Activated gamma-delta T cell treated with Interleukin-2 at 50 U/mL for 16 hours (primary cell): Measurements from ENCODE around the gene LSG1.
"Not testable (repeated sequence)": the region's sequence is repeated elsewhere in the genome, so short reads cannot be mapped to it uniquely, and the experiment has no call there.

Source experiments
- DNase-seq: peaks from one replicate; pipeline ENCODE4 v3.0.0-alpha.2; 2020

Gene LSG1

DNA sequence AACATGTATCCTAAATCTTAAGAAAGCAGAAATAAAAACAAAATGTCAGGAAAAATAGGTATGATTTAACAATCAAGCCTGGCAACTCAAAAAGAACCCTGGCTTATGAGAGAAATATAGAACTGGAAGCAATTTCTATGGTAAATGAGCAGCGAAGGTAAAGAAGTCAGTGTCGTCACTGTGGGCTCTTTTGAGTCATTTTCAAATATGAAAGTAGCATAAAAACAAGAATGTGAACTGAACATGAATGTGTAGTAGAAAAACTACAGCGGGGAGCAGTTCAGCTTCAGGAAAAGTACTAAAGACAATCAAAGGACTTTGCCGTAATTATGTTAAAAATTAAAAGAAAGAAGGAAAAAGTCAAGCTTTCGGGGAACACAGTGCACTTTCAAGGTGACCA is 17.5 kb downstream of the LSG1 start:
- DNase-seq = no peak

- DNase-seq = no peak
Measured at GRCh38 chr3:194647747-194648146, 24.2 kb downstream of the LSG1 start.

GRCh38 chr3:194642769-194643168 is 29.2 kb downstream of the LSG1 start:
- no peak for DNase-seq

GRCh38 chr3:194640829-194641228 is 31.2 kb downstream of the LSG1 start:
- peak; percentile 36 for DNase-seq

DNA sequence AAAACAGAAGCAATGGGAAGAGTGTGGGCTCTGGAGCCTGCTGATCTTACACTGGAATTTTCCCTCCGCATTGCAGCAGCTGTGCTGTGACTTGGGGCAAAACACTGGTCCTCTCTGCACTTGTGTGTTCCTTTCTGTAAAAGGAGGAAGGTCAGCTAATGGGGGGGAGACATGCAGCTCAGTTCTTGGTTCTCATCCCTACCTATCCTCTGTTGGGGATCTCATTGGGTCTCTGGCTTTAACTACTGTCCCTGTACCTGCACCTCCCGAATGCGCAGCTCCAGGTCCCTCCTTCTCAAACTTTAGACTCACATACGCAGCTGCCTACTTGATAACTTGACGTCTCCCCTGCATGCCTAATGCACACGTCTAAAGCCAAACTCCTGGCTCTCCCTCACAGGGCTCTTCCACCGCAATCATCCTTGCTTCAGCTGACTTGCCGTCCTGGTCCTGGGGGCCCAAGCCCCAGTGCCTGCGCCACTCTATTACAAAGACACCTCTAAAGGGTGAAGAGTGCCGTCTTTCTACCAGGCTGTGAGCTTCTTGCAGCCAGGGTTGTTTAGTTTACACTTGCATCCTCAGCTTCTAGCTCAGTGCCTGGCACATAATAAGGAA is 32.9 kb downstream of the LSG1 start:
- no peak for DNase-seq

DNA sequence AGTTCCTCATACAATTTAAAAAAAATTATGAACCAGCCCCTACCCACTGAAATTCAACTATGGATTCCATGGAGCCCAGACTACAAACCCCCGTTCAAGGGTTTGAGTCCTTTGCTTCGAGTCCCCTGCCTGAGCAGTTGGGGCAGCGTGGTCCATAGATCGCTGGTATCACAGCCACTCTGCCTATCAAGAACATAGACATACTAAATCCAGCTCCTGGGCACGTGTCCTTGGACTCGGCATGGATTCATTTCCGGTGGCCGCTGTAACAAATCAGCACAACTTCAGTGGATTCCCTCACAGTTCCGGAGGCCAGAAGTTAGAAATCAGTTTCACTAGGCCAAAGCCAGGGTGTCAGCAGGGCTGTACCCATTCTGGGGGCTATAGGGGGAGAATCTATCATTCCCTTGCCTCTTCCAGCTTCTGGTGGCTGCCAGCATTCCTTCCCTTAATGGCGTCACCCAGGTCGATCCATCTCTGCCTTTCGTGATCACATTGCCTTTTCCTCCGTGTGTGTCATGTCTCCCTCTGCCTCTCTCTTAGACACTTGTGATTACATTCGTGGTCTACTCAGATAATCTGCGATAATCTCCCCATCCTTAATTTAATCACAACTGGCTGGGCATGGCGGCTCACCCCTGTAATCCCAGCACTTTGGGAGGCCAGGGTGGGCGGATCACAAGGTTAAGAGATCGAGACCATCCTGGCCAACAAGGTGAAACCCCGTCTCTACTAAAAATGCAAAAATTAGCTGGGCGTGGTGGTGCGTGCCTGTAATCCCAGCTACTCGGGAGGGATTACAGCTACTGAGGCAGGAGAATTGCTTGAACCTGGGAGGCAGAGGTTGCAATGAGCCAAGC is 34.2 kb downstream of the LSG1 start:
- no peak for DNase-seq

GRCh38 chr3:194637066-194637465 is 34.9 kb downstream of the LSG1 start:
- DNase-seq = no peak

GRCh38 chr3:194633349-194634004 is 38.5 kb downstream of the LSG1 start, which contains the start of gene TMEM44:
TSS of gene TMEM44 (minus strand) at chr3:194633419. CDS start at chr3:194633215, 204 bp downstream.
- peak; percentile 48 for DNase-seq

GRCh38 chr3:194632809-194633348 is 39.1 kb downstream of the LSG1 start:
- DNase-seq = no peak

- DNase-seq = no peak
Measured at GRCh38 chr3:194632226-194632808, 39.7 kb downstream of the LSG1 start.

GRCh38 chr3:194631696-194632095 is 40.3 kb downstream of the LSG1 start:
- no peak for DNase-seq

DNA sequence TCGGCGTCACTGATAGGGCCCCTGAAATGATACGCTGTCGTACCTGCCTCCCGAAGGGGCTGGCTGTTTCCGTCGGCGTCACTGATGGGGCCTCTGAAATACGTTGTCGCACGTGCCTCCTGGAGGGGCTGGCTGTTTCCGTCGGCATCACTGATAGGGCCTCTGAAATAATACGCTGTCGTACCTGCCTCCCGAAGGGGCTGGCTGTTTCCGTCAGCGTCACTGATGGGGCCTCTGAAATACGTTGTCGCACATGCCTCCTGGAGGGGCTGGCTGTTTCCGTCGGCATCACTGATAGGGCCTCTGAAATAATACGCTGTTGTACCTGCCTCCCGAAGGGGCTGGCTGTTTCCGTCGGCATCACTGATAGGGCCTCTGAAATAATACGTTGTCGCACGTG is 41.3 kb downstream of the LSG1 start:
- not testable (repeated sequence) for DNase-seq

DNA sequence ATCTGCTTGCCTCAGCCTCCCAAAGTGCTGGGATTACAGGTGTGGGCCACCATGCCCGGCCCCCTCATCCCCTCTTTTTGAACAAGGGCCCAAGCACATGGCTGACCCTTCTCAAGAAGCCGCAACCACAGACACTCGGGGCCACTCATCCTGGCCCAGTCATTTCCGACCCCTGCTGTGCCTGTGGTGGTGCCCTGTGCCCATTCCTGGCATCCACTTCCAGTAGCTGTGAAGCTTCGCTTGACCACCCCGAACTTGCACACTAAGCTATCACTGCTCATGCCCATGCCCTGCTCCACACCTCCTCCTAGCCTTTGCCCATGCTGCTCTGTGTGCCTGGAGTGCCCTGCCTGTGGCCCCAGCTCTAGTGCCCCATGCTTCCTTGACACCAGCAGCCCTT is 47.0 kb downstream of the LSG1 start:
- DNase-seq = no peak

- no peak for DNase-seq
Measured at GRCh38 chr3:194623449-194624290, 48.3 kb downstream of the LSG1 start.

- no peak for DNase-seq
Measured at GRCh38 chr3:194622621-194623340, 49.2 kb downstream of the LSG1 start.

DNA sequence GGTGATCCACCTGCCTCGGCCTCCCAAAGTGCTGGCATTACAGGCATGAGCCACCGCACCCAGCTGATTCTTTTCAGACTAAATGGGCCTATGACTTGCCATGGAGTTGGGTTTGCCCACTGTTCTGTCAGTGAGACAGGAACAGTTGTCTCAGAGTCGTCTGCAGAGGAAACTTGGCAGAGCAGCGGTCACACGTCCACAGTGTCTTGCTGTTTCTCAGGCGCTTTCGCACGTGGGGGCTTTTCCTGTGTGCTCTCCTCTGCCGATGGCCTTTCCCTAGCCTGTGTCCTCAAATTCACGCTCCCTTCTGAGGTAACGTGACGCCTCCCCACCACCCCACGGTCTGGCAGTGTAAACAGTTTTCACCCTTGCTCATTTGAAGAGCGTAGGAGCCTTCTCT is 50.0 kb downstream of the LSG1 start:
- DNase-seq = no peak

DNA sequence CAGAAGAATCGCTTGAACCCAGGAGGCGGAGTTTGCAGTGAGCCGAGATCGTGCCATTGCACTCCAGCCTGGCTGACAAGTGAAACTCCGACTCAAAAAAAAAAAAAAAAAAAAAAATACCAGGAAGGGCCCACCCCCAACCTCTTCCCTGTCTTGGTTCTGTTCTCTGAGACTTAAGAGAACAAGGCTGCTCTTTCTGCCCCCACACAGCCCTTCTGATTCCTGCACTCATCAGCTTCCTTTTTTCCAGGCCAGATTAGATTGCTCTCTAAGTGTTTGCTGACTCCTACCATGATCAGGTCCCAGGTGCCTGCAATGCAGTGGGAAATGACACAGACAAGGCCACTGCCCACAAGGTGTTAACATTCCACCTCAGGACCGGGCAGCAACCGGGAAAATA is 51.8 kb downstream of the LSG1 start:
- DNase-seq = no peak

DNA sequence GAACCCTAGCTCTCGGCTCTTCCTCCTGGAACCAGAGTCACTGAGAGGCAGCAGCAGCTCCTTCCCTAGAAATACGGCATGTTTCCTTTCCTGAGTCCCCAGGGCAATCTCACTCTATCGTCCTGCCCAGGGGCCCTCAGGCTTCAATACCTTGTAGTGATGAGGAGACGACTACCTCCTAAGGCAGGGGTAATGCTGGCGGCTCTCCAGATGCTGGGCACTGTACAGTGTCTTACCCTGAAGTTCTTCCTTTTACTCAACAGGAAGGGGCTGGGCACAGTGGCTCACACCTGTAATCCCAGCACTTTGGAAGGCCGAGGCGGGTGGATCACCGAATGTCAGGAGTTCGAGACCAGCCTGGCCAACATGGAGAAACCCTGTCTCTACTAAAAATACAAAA is 52.2 kb downstream of the LSG1 start:
- DNase-seq = no peak

GRCh38 chr3:194618858-194619608 is 53.0 kb downstream of the LSG1 start:
- DNase-seq = no peak

GRCh38 chr3:194617827-194618226 is 54.2 kb downstream of the LSG1 start:
- no peak for DNase-seq
